Posterior vena cava (tissue), 2 donors: Measurements from ENCODE around the gene TRABD2B. TPM values are rescaled to one million over a fixed set of nuclear protein-coding genes. Genes with fewer than 3 reads are reported as not detected.

Source experiments
- DNase-seq: peaks from one replicate; pipeline ENCODE4 v3.0.0-alpha.2; 2020; ENCODE audit warnings: low spot score
- intact Hi-C, 2 donors: fragments of 100-400 bp; cut with DNase I; formaldehyde crosslinking; loops; one replicate each; pipeline versions ENCODE4 v1.14.1 to v1.14.2; 2022 to 2023
- total RNA-seq, 2 donors: library from RNA; stranded (reverse); fragmentation: NEBNext Ultra II Directional; extraction: Animal tissue kit (Norgen Biotek cat#: 25700); gene quantifications; one replicate each; pipeline ENCODE4 v1.2.1, GENCODE V29; 2021
- donor health status: DM: yes; HTN: yes; CAD: no.
- donor health status: DM: yes; HTN: yes; CAD: no.

Gene TRABD2B
- total RNA-seq, 2 donors from 2014 or later, result 10.5 to 16.4 TPM

GRCh38 chr1:47712596-47713299, 284.4 kb downstream of the TRABD2B start:
- intact Hi-C loops, result loop anchor here (10.0 kb wide), 2 partner anchors 208 to 528 kb away; no protein-coding TSS in a partner anchor
- DNase-seq, result no peak

GRCh38 chr1:47711848-47712492, 285.2 kb downstream of the TRABD2B start:
- intact Hi-C loops, result loop anchor here (2.0 to 10.0 kb wide), 4 partner anchors 207 to 527 kb away; no protein-coding TSS in a partner anchor
- DNase-seq, result no peak

GRCh38 chr1:47711184-47711847, 285.9 kb downstream of the TRABD2B start:
- intact Hi-C loops, result loop anchor here (2.0 to 10.0 kb wide), 4 partner anchors 207 to 527 kb away; no protein-coding TSS in a partner anchor
- DNase-seq, result no peak

Other genes with a start within 250 kb of the TRABD2B start
- under 1 TPM; 0.28 to 0.67 TPM for gene SLC5A9, start 225.3 kb upstream of the TRABD2B start, total RNA-seq